HEK293 (cell line): ENCODE measurements around the gene CRYBG1.

ENCODE experiments used
- CTCF ChIP-seq: fragments of 450-650 bp; formaldehyde crosslinking; IDR thresholded peaks from 2 replicates; pipeline ENCODE4 v1.5.1; 2016; ENCODE audit warnings: missing biosample characterization, missing genetic modification characterization
- REST ChIP-seq: fragments of 450-650 bp; formaldehyde crosslinking; IDR thresholded peaks from 2 replicates; pipeline ENCODE4 v1.5.1; 2016; ENCODE audit warnings: missing biosample characterization, missing genetic modification characterization
- YY1 ChIP-seq: fragments of 450-650 bp; formaldehyde crosslinking; IDR thresholded peaks from 2 replicates; pipeline ENCODE4 v1.5.1; 2018; ENCODE audit warnings: missing biosample characterization, missing genetic modification characterization
- ZBTB11 ChIP-seq: fragments of 450-650 bp; formaldehyde crosslinking; conservative IDR thresholded peaks from 2 replicates; pipeline ENCODE4 v1.5.1; 2016; ENCODE audit warnings: low read depth, missing biosample characterization, missing genetic modification characterization
- ZFP3 ChIP-seq: fragments of 450-650 bp; formaldehyde crosslinking; IDR thresholded peaks from 2 replicates; pipeline ENCODE4 v1.5.1; 2016; ENCODE audit warnings: low read depth, missing biosample characterization, missing genetic modification characterization
- ZNF121 ChIP-seq: fragments of 450-650 bp; formaldehyde crosslinking; IDR thresholded peaks from 2 replicates; pipeline ENCODE4 v1.5.1; 2016; ENCODE audit warnings: missing biosample characterization, missing genetic modification characterization
- ZNF837 ChIP-seq: fragments of 450-650 bp; formaldehyde crosslinking; IDR thresholded peaks from 2 replicates; pipeline ENCODE4 v1.5.1; 2016; ENCODE audit warnings: missing biosample characterization, missing genetic modification characterization

- TF ChIP-seq YY1 (tag by site-specific recombination) (no peak), ZFP3 (tag by site-specific recombination) (no peak), CTCF (tag by site-specific recombination) (no peak), ZBTB11 (tag by site-specific recombination) (no peak), REST (tag by site-specific recombination) (no peak), ZNF121 (no peak), ZNF837 (tag by site-specific recombination) (no peak)
Observed at GRCh38 chr6:106508834-106509233, 148.3 kb downstream of the CRYBG1 start.
